ENCODE measurements around the gene GRID2. TPM values are rescaled to one million over a fixed set of nuclear protein-coding genes. Genes with fewer than 3 reads are reported as not detected.
"Not testable (repeated sequence)": the region's sequence is repeated elsewhere in the genome, so short reads cannot be mapped to it uniquely, and the experiment has no call there.

Gene GRID2
- total RNA-seq, 1 experiment from 2014 or later = not detected

DNA sequence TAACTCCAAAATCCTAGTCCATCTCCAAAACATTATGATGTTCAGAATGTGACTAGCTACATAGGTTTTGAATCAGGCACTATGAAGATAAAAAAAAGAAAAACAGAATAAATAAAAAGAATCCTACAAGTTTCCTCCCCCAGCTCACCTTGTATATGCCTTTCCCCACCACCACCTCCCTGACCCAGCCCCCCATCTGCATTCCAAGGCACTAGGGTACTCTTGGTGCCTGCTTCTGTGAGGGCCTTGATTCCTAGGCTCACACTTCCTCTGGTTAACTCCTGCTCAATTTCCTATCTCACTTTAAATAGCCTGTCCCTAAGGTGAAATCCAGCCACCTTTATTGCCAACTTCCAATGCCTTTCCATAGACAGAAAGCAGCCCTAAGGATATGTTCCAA is 1346.1 kb downstream of the GRID2 start:
- no peak for DNase-seq (ENCODE audit: low read depth)

DNA sequence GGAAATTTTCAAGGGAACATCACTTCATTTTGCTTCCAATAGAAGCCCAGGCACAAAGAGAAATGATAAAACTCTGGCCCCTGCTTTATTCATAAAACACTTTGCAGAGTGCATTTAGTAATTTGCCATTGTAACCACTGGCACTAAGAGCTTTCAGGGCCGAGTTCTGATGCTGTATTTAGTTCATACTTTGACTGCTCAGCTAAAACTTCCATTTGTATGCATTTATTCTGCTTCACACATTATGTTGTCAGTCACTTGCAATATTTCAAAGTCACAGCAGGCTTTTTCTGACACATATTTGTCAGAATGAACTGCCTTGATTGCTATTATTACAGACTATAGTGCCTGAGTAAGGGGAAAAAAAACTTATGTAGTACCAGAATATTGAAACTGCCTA is 1350.4 kb downstream of the GRID2 start:
- DNase-seq (ENCODE audit: low read depth) = no peak

DNA sequence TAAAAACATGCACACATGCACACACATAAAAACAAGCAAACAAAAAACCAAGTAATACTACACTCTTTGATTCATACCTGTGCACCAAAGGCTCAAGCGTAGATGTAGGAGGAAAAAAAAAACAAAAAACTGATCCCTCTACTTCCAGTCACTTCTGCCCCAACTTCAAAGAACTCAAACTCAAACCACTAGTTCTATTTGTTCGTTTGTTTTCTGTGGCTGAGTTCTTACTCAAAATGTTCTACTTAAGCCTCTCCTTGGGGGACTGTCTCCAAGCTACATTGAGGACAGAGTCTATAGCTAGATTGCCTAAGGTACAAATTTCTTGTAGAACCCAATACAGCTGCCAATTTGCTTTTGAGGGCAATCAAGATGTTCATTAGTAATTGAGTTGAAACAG is 1353.8 kb downstream of the GRID2 start:
- DNase-seq (ENCODE audit: low read depth) = no peak

DNA sequence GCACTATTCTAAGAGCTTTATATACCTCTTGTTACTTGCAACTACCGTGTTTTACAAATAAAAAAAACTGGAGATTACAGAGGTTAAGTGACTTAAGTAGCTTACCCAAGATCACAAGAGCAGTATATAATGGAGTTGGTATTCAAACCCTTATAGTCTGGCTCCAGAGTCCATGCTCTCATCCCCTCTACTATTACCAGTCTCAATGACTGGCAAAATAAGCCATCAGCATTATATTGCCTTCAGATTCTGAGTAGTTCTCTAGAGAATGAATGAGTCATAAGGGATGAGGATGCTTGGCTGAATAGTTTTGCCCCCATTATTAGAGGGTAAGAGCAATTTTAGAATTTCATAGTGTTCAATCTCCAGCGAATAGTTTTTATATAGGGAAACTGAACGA is 1354.7 kb downstream of the GRID2 start:
- peak; percentile 39 for DNase-seq (ENCODE audit: low read depth)

DNA sequence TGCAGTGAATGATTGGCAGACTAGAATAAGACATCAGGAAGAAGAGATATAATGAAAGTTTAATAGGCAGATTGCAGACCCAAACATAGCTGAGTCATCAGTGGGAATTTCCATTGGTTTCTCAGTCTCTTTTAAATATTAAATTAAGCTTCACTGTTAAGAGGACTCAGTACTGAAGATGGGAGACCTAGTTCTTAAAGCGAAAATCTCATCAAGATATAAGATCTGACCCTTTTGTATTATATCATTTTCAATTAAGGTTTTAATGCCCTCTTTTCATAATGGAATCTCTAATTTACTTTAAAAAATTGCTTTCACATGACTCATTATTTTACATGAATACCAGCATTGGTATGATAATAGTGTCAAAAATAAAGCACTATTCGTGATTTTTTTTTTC is 1355.9 kb downstream of the GRID2 start:
- DNase-seq (ENCODE audit: low read depth) = peak; percentile 23

DNA sequence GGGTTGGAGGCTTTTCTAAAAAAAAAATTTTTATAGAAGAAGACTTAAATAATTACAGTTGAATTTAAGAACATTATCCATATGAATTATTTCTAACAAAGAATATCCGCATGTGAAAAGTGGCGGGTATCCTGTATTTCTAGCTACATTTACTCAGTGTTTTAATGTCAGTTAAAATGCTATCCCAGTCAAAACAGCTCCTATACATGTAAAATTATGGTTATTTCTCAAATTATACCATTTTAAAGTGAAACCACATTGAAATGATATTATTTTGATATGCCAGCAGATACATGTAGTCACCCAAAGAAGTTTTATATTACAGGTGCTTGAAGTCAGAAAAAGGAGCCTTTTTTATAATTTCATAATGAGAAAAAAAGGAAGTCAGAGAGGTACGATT is 1356.3 kb downstream of the GRID2 start:
- no peak for DNase-seq (ENCODE audit: low read depth)

DNA sequence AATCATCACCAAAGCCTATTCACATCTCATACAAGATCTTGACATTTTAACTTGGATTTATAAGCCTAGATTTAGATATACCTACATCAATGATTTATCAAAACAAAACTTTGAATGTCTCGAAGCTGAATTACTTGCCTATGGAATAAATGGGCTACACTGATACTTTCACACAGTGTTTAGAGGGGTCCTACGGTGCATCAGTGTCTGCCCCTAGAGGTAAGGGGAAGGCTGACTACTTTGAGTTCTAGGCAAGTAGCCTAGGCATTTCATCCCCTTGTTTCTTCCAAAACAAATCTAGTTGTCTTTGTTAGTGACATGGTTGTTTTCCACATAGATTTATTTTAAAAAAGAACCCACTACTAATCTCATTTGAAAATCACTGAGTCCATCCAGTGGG is 1366.7 kb downstream of the GRID2 start:
- DNase-seq (ENCODE audit: low read depth) = no peak

DNA sequence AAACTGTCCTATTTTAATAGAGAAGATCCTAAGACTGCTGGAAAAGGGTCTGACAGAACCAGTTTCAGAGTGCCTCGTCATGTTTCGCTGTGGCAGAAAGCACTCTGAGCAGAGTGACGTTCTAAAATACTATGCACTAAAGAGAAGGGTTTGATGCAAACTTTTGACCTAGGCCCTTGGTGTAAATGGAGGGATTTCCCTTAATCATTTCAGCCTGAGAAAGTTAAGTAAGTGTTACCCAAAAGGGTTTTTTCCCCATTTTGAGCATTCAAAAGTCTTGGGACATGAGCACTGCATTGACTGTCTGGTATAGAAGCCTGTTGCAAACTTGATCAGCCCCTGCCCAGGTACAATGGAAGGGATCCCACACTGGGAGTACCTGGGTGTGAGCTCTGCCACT is 1367.3 kb downstream of the GRID2 start:
- no peak for DNase-seq (ENCODE audit: low read depth)

DNA sequence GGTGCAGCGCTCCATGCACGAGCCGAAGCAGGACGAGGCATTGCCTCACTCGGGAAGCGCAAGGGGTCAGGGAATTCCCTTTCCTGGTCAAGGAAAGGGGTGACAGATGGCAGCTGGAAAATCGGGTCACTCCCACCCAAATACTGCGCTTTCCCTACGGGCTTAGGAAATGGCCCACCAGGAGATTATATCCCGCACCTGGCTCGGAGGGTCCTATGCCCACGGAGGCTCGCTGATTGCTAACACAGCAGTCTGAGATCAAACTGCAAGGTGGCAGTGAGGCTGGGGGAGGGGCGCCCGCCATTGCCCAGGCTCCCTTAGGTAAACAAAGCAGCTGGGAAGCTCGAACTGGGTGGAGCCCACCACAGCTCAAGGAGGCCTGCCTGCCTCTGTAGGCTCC is 1373.2 kb downstream of the GRID2 start:
- not testable (repeated sequence) for DNase-seq (ENCODE audit: low read depth)

DNA sequence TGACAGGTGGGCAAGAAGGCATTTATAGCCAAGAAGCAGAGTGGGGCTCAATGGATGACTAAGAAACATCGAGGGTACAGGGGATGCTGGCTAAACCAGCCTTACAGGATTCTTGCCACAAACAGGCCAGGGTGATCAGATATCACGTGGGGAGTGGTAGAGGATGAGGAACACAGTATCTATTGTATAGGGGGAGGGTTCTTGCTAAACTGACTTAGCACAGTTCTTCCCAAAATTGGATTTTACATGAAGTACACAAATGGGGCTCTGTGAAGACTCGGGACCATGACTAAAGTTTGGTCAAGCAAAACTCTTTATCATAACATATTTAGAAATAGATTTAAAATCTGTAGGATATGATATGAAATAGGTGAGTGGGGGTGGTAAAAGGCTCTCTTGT is 1380.8 kb downstream of the GRID2 start:
- no peak for DNase-seq (ENCODE audit: low read depth)

DNA sequence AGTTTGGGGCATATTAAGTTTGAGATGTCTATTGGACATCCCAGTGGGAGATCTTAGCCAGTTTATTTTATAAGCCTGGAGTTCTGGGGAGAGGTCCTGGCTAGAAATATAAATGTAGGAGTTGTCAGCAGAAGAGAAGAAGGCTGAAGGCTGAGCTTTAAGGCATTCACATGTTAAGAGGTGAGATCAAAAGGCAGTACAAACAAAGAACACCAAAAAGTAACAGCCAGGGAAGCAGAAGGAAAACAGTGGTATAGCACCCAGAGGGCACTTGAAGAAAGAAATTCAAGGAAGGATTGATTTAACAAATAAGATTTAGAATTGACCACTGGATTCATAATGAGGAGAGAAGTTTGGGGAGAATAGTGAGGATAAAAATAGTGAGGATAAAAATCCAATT is 1383.5 kb downstream of the GRID2 start:
- no peak for DNase-seq (ENCODE audit: low read depth)

DNA sequence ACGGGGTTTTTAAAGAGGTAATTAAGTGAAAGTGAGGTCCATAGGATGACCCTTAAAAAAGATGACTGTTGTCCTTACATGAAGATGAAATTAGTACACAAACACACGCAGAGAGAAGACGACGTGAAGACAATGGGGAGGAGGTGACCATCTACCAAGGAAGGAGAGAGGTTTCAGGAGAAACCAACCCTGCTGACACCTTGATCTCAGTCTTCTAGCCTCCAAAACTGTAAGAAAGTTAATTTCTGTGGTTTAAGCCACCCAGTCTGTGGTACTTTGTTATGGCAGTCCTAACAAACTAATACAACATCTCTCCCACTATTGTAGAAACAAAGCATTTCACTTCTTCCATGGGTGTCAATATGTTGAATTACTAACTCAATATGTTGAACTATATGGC is 1385.2 kb downstream of the GRID2 start:
- no peak for DNase-seq (ENCODE audit: low read depth)

DNA sequence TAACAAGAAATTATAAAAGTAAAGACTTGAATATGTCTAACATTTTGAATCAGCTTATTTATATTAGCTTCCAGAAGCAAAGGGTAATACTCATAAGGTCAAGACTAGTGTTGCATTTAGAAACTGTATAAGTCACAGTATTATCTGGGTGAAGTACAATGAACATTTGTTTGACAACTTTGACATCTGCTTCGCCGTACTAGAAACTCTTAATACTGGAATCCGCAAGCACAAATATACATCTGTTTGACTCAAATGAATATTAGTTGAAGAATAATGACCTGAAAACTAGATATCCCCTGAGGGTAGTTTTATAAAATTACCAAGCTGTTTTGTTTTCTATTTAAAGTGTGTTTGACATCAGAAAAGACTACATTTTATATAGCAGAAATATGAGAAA is 1389.4 kb downstream of the GRID2 start:
- no peak for DNase-seq (ENCODE audit: low read depth)

DNA sequence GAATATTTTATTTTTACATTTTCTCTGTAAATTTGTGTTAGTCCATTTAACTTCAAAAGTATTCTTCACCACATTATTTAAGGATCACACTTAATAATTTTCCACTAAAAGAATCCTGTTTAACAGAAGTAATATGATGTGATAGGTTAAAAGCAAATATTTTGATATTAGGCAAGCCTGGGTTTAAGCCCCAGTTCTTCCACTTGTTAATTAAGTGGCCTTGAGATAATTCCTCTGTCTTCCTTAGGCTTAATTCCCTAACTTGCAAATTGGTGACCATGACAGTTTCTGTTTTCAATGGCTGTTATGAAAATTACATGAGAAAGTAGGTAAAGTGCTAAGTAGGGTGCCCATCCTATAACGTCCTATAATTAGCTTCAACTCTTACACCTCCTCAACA is 1394.9 kb downstream of the GRID2 start:
- no peak for DNase-seq (ENCODE audit: low read depth)

DNA sequence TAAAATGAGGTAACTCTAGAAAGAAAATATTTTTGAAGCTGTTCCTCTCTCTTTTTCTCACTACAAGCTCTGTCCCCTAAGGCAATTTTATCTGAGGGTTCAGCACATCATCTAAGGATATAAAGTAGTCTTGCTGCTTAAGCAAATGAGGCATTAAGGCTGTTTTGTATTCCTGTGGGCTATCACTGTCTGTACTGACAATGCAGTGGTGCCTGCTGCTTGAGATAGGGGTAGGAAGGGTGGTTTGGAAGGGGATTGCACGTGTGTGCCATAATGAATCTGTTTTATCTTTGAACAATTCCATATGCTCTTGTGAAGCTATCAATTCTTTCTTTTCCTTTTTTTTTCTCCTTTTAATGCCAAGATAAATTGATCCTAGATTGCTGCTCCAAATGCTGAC is 1396.8 kb downstream of the GRID2 start:
- DNase-seq (ENCODE audit: low read depth) = no peak

DNA sequence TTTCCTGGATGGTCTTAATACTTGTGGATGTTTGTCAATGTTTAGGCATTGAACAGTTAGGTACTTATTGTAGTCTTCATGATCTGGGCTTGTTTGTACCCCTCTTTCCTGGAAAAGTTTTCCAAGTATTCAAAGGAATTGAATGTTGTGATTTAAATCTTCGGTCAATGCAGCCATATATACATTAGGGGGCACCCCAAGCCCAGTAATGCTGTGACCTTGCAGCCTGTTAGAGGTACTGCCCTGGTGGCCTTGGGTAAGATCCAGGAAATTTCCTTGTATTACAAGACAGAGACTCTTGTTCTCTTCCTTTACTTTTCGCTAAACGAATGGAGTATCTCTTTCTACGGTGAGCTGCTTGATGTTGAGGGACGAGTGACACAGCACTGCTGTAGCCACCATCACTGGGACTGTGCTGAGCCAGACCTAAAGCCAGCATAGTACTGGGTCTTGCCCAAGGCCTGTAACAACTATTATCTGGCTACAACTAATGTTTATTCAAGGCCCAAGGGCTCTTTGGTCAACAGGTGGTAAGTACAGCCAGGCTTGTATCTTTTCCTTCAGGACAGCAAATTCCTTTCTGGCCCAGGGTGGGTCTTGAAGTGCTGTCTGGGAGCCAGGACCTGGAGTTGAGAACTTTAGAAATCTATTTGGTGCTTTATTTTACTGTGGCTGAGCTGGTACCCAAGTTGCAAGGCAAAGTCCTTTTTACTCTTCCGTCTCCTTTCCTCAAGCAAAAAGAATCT is 1406.5 kb downstream of the GRID2 start:
- peak; percentile 32 for DNase-seq (ENCODE audit: low read depth)

DNA sequence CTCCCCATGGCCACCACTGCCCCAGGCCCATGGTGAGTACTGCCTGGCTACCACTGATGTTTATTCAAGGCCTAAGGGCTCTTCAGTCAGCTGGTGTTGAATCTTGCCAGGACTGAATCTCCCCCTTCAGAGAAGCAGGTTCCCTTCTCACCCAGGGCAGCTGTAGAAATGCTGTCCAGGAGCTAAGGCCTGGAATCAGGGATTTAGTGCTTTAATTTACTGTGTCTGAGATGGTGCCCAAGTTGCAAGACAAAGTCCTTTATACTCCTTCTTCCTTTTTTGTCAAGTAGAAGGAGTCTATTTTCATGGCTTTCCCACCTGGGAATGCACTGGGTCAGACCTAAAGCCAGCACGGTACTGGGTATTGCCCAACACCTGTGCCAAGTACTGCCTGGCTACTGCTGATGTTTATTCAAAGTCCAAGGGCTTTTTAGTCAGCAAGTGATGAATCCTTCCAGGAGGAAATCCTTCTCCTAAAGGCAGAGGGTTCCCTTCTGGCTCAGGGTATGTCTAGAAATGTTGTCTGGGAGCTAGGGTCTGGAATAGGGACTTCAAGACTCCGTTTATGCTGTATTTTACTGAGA is 1407.2 kb downstream of the GRID2 start:
- no peak for DNase-seq (ENCODE audit: low read depth)

DNA sequence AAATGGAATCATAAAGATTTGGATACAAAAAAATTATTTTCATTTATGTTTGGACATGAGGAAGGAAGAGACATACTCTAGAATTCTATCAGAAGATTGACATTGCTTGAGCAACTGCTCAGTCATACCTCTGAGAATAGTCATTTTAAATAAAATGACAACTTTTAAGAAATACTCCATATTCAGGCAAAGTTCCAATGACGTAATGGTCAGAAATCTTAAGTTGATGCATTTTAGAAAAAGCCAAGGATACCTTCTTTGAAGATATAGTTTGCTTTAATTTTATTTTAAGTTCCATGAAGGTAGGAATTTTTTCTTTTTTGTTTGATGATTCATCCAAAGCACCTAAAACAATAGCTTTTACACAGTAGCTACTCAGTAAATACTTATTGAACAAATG is 1414.5 kb downstream of the GRID2 start:
- DNase-seq (ENCODE audit: low read depth) = no peak

DNA sequence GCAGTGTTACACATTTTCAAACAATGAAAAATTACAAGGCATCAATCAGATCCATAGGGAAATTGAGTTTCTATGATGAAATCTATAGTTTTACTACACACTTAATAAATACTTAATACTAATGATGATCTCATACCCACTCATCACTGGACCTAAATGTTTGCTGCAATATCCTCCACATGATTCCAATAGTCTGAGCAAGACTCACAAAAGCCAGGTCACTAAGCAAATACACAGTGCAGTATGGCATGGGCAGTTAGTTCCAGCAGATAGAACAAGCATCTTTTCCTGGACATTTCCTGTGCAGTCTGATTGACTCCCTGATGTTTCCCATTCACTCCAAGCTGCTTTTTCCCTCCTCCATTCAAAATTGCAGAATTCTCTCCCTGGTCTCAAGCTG is 1415.8 kb downstream of the GRID2 start:
- peak; percentile 1 for DNase-seq (ENCODE audit: low read depth)

DNA sequence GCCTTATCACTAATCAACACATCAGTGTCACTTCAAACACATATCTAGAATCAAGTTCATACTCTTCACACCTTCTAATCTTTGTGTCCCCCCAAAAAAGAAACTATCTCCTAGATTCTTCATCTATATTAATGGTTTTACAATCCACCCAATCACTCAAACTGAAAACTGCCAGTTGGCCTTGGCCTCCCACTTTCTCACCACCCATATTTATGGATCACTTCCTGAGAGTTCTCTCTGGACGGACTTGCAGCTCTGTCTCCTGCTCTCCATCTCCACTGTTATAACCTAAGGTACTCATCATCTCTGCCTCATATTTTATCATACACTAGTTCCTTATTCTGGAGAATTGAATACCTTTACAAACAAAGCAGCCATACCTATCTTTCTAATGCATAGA is 1418.7 kb downstream of the GRID2 start:
- no peak for DNase-seq (ENCODE audit: low read depth)

DNA sequence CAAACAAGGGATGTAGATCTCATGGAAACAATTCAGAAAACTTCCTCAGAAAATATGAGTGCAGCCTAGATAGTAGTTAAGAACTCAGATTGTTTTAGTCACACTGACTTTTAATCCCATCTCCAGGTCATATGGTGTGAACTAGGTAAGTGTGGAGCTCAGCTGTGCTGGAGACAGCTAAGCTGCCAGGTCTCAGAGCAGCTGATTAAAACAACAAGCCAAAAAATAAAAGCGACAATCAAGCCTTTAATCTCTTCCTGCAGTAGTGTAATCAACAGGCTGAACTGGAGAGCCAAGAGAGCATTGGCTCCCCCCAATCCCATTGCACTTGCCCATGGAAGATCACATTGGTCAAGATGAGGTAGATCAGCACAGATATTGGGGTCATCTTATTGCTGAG is 1426.5 kb downstream of the GRID2 start:
- DNase-seq (ENCODE audit: low read depth) = no peak

DNA sequence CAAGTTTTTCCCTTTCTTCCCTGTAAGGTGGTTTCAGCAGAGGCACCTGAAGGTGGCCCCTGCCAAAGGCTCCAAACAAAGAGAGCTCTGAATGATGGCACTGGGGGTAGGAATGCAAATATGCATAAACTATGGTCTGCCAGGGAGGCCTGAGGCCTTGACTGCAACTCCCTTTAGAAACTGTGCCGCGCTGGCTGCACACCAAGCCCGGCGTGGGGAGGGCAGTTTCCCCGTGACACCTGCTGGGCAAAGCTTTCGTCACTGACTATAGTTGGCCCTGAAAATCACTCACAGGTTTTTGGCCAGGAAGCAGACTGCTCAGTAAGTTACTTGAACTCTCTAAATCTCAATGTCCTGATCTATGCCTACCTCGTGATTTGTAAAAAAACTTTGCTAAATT is 1427.0 kb downstream of the GRID2 start:
- DNase-seq (ENCODE audit: low read depth) = no peak

DNA sequence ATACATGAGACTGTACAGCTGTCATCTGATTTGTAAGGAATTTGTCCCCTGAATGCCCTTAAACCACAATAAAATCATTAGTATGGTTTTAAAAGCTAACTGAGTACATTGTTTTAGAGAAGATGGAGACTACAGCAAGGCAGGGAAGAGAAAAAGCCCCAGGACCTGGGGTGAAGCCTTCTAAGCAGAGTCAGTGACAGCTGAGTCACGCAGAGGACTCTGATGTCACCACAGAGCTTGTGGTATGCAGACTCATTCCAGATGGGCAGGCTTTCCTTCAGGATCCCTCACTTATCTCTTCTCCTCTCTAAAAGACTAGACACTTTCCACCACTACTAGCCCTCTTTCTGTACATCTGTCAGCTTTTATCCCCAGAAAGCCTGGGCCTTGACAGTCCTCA is 1427.7 kb downstream of the GRID2 start:
- peak; percentile 43 for DNase-seq (ENCODE audit: low read depth)

DNA sequence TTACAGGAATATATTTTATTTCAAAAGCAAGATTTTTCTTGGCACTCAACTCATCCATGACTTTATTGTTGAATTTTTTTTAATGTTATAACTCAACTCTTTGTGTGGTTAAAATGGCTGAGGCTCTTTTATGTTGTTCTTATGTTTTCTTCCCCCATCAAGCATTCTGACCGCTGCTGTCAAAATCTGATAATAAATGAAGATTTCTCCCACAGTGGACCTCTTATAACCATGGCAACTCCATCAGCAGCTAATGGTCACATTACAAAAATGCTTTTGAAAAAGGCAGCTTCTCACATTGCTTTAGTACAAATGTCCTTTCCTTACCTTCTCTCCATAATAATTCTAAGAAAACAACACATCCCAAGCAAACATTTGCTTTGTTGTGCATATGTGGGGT is 1428.7 kb downstream of the GRID2 start:
- no peak for DNase-seq (ENCODE audit: low read depth)

Measured in HT1080 (cell line).